GM23338 (cell line): ENCODE measurements around the gene CYSRT1. TPM values are rescaled to one million over a fixed set of nuclear protein-coding genes. Genes with fewer than 3 reads are reported as not detected.

Experiments
- ATAC-seq: fragments of 200-7000 bp; cut with Tn5 transposase; 3 replicates; pipeline ENCODE4 v1.9.1; 2020
- DNase-seq: peaks from one replicate; pipeline ENCODE4 v3.0.0-alpha.2; 2015; ENCODE audit warnings: low spot score
- H2AFZ ChIP-seq: fragments of 200-600 bp; sonication (generic); 2 replicates; pipeline ENCODE4 v1.8.0; 2016; ENCODE audit warnings: antibody characterized with exemption, mild to moderate bottlenecking, moderate library complexity
- H3F3A ChIP-seq: fragments of 200-600 bp; sonication (generic); replicated peaks from 2 replicates; pipeline ENCODE4 v1.8.0; 2017; ENCODE audit warnings: antibody characterized with exemption, mixed run types, low read depth
- H3K27ac ChIP-seq: fragments of 200-600 bp; sonication (generic); 2 replicates; pipeline ENCODE4 v1.6.1; 2016; ENCODE audit warnings: low read depth
- H3K27me3 ChIP-seq: fragments of 200-600 bp; sonication (generic); 2 replicates; pipeline ENCODE4 v1.8.0; 2016; ENCODE audit warnings: mild to moderate bottlenecking, mixed run types, moderate library complexity; ENCODE audit not compliant: insufficient read depth
- H3K36me3 ChIP-seq: fragments of 200-600 bp; sonication (generic); 2 replicates; pipeline ENCODE4 v1.8.0; 2016; ENCODE audit warnings: mild to moderate bottlenecking; ENCODE audit not compliant: insufficient read depth
- H3K4me1 ChIP-seq: fragments of 200-600 bp; sonication (generic); 2 replicates; pipeline ENCODE4 v1.8.0; 2016; ENCODE audit warnings: mild to moderate bottlenecking, moderate library complexity; ENCODE audit not compliant: insufficient read depth
- H3K4me2 ChIP-seq: fragments of 200-600 bp; sonication (generic); 2 replicates; pipeline ENCODE4 v1.7.1; 2017; ENCODE audit warnings: mixed run types
- H3K4me3 ChIP-seq: fragments of 200-600 bp; sonication (generic); 2 replicates; pipeline ENCODE4 v1.6.1; 2016; ENCODE audit warnings: mixed run types
- H3K79me2 ChIP-seq: fragments of 200-600 bp; sonication (generic); replicated peaks from 2 replicates; pipeline ENCODE4 v1.8.0; 2017; ENCODE audit warnings: mild to moderate bottlenecking; ENCODE audit not compliant: insufficient read depth
- H3K9me2 ChIP-seq: fragments of 200-600 bp; sonication (generic); 2 replicates; pipeline ENCODE4 v1.8.0; 2017; ENCODE audit not compliant: insufficient read depth
- H4K20me1 ChIP-seq: fragments of 200-600 bp; sonication (generic); replicated peaks from 2 replicates; pipeline ENCODE4 v1.8.0; 2017; ENCODE audit warnings: mild to moderate bottlenecking; ENCODE audit not compliant: insufficient read depth
- H3K27ac Mint-ChIP-seq: 2 replicates; pipeline ENCODE4 v1.8.0; 2020; ENCODE audit warnings: inconsistent platforms, mild to moderate bottlenecking, moderate library complexity, mixed read lengths
- H3K27me3 Mint-ChIP-seq: 3 replicates; pipeline ENCODE4 v1.8.0; 2022; ENCODE audit warnings: low read depth, mild to moderate bottlenecking, moderate library complexity, mixed read lengths, inconsistent platforms; ENCODE audit not compliant: insufficient read depth, poor library complexity
- H3K36me3 Mint-ChIP-seq: 3 replicates; pipeline ENCODE4 v1.8.0; 2021; ENCODE audit warnings: low read depth, mild to moderate bottlenecking, inconsistent platforms, moderate library complexity, mixed read lengths
- H3K4me1 Mint-ChIP-seq: 3 replicates; pipeline ENCODE4 v1.8.0; 2020; ENCODE audit warnings: mild to moderate bottlenecking, inconsistent platforms, mixed read lengths
- H3K4me3 Mint-ChIP-seq: 3 replicates; pipeline ENCODE4 v1.8.0; 2021; ENCODE audit warnings: moderate library complexity, mild to moderate bottlenecking, inconsistent platforms, mixed read lengths
- H3K9me3 Mint-ChIP-seq: 3 replicates; pipeline ENCODE4 v1.8.0; 2020; ENCODE audit warnings: moderate library complexity, mild to moderate bottlenecking, inconsistent platforms, mixed read lengths
- CTCF ChIP-seq, 2 experiments: fragments of 200-600 bp in 1 of 2; sonication (generic) in 1 of 2; conservative IDR thresholded peaks; 2 replicates each; pipeline versions ENCODE4 v1.5.1 to v1.6.1; 2016 to 2017; ENCODE audit warnings: antibody characterized with exemption in 2 of 2, low read depth in 2 of 2, mild to moderate bottlenecking in 2 of 2, moderate library complexity in 1 of 2
- EZH2 ChIP-seq: fragments of 200-600 bp; sonication (generic); IDR thresholded peaks from one replicate; pipeline ENCODE4 v1.8.0; 2017; ENCODE audit warnings: antibody characterized with exemption, mild to moderate bottlenecking, low read depth; ENCODE audit not compliant: unreplicated experiment
- JUNB ChIP-seq: IDR thresholded peaks from one replicate; pipeline ENCODE4 v1.6.1; 2016; ENCODE audit warnings: antibody characterized with exemption; ENCODE audit not compliant: unreplicated experiment
- NANOG ChIP-seq: IDR thresholded peaks from 2 replicates; pipeline ENCODE4 v1.6.1; 2016; ENCODE audit warnings: antibody characterized with exemption, borderline replicate concordance
- ZNF331 ChIP-seq: fragments of 250-450 bp; sonication (Bioruptor Pico); IDR thresholded peaks from 2 replicates; pipeline ENCODE4 v1.5.0; 2020; ENCODE audit warnings: low read depth, mild to moderate bottlenecking, moderate library complexity
- polyA plus RNA-seq: library from polyadenylated mRNA; unstranded; fragments of >200 nt; fragmentation: Nextera tagmentation; extraction: Ambion mirVana; gene quantifications from 2 replicates; pipeline ENCODE4 v1.2.1, GENCODE V29; 2016
- total RNA-seq: library from RNA; depleted of rRNA; stranded (reverse); fragments of >200 nt; shearing (Covaris generic); gene quantifications from 2 replicates; pipeline ENCODE4 v1.2.3, GENCODE V29; 2014
- TF ChIP-seq, protein P1 (sequence below): fragments of 250-450 bp; sonication (Bioruptor Pico); IDR thresholded peaks from 2 replicates; pipeline ENCODE4 v1.5.0; 2020; ENCODE audit warnings: mild to moderate bottlenecking, moderate library complexity

CYSRT1 gene
- total and polyA plus RNA-seq, 2 experiments from 2014 or later = 2.0 to 3.2 TPM

DNA sequence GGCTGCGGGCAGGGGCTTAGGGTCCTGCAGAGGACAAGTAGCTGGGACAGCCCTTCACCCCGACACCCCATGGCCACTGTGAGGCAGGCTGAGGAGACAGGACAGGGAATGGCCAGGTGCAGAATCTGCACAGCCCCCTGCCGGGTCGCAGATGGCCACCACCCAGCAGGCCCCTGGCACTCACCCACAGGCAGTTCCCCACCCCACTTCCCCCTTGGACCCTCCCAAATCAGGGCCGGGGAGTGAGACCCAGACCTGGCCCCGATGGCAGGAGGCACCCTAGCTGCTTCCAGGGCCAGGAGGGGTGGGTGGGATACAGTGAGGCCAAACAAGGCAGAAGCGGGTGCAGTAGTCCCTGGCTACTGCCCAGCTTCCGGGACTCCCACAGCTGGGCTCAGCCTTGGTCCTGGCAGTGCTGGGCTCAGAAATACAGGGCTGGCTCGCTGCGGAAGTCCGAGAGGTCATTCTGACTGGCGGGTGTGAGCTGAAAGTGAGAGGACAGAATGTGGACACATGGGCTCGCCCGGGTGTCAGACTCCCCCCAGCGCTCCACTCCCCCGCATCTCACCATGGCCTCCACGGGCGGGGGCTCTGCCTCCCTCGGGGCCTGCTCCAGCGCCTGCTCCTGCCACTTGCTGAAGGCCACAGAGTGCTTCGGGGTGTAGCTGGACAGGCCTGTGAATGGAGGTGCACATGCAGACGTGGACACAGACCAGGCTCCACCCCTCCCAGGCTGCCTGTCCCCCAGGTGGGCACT, 33.1 kb upstream of the CYSRT1 start (continued):
- TF ChIP-seq, protein P1, sequence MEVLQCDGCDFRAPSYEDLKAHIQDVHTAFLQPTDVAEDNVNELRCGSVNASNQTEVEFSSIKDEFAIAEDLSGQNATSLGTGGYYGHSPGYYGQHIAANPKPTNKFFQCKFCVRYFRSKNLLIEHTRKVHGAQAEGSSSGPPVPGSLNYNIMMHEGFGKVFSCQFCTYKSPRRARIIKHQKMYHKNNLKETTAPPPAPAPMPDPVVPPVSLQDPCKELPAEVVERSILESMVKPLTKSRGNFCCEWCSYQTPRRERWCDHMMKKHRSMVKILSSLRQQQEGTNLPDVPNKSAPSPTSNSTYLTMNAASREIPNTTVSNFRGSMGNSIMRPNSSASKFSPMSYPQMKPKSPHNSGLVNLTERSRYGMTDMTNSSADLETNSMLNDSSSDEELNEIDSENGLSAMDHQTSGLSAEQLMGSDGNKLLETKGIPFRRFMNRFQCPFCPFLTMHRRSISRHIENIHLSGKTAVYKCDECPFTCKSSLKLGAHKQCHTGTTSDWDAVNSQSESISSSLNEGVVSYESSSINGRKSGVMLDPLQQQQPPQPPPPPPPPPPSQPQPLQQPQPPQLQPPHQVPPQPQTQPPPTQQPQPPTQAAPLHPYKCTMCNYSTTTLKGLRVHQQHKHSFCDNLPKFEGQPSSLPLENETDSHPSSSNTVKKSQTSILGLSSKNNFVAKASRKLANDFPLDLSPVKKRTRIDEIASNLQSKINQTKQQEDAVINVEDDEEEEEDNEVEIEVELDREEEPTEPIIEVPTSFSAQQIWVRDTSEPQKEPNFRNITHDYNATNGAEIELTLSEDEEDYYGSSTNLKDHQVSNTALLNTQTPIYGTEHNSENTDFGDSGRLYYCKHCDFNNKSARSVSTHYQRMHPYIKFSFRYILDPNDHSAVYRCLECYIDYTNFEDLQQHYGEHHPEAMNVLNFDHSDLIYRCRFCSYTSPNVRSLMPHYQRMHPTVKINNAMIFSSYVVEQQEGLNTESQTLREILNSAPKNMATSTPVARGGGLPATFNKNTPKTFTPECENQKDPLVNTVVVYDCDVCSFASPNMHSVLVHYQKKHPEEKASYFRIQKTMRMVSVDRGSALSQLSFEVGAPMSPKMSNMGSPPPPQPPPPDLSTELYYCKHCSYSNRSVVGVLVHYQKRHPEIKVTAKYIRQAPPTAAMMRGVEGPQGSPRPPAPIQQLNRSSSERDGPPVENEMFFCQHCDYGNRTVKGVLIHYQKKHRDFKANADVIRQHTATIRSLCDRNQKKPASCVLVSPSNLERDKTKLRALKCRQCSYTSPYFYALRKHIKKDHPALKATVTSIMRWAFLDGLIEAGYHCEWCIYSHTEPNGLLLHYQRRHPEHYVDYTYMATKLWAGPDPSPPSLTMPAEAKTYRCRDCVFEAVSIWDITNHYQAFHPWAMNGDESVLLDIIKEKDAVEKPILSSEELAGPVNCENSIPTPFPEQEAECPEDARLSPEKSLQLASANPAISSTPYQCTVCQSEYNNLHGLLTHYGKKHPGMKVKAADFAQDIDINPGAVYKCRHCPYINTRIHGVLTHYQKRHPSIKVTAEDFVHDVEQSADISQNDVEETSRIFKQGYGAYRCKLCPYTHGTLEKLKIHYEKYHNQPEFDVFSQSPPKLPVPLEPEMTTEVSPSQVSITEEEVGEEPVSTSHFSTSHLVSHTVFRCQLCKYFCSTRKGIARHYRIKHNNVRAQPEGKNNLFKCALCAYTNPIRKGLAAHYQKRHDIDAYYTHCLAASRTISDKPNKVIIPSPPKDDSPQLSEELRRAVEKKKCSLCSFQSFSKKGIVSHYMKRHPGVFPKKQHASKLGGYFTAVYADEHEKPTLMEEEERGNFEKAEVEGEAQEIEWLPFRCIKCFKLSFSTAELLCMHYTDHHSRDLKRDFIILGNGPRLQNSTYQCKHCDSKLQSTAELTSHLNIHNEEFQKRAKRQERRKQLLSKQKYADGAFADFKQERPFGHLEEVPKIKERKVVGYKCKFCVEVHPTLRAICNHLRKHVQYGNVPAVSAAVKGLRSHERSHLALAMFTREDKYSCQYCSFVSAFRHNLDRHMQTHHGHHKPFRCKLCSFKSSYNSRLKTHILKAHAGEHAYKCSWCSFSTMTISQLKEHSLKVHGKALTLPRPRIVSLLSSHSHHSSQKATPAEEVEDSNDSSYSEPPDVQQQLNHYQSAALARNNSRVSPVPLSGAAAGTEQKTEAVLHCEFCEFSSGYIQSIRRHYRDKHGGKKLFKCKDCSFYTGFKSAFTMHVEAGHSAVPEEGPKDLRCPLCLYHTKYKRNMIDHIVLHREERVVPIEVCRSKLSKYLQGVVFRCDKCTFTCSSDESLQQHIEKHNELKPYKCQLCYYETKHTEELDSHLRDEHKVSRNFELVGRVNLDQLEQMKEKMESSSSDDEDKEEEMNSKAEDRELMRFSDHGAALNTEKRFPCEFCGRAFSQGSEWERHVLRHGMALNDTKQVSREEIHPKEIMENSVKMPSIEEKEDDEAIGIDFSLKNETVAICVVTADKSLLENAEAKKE (CRISPR knock-in tag) = no peak

GRCh38 chr9:137192448-137192780, 32.6 kb upstream of the CYSRT1 start:
- Histone ChIP-seq H3K27me3 (no peaks in the 10 kb centered on the region), H3K36me3 (no peaks in the 10 kb centered on the region), H3K4me1 (peaks cover 11% of the 10 kb centered on the region), H3F3A (0 out of 2 replicates have a peak, but pooled peaks cover 2% of the 10 kb centered on the region), H3K4me2 (no peak overlapping the region), H3K9me2 (no peaks in the 10 kb centered on the region), H4K20me1 (no peaks in the 10 kb centered on the region; the same call in 1 of the 2 replicates), H3K79me2 (peaks cover 36% of the 10 kb centered on the region), H3K27ac (no peak overlapping the region), H3K4me3 (no peak overlapping the region), H2AFZ (no peak overlapping the region)
- Mint-ChIP-seq H3K27ac (no peak overlapping the region), H3K9me3 (no peaks in the 10 kb centered on the region; the same call in 2 of the 3 replicates), H3K4me1 (peaks cover 16% of the 10 kb centered on the region), H3K4me3 (no peak overlapping the region), H3K36me3 (peaks cover 5% of the 10 kb centered on the region), H3K27me3 (peaks cover 12% of the 10 kb centered on the region)
- ATAC-seq (no peak), DNase-seq (no peak)
- TF ChIP-seq EZH2 = no peak
- no peak for TF ChIP-seq ZNF331 (CRISPR knock-in tag)
- TF ChIP-seq NANOG = no peak
- TF ChIP-seq JUNB = no peak
- TF ChIP-seq CTCF (conservative IDR thresholded peaks at IDR 0.05; ENCODE audit: low read depth in 2 of 2) = no peak
